NCI-H2081 treated with DMSO at 0.1 percent for 48 hours (cell line): ENCODE measurements around the gene MOV10L1.
"Not testable (repeated sequence)": the region's sequence is repeated elsewhere in the genome, so short reads cannot be mapped to it uniquely, and the experiment has no call there.

Experiments
- DNase-seq: peaks from one replicate; lab custom pipeline; 2025; lab: John Stamatoyannopoulos, UW

The MOV10L1 gene

DNA sequence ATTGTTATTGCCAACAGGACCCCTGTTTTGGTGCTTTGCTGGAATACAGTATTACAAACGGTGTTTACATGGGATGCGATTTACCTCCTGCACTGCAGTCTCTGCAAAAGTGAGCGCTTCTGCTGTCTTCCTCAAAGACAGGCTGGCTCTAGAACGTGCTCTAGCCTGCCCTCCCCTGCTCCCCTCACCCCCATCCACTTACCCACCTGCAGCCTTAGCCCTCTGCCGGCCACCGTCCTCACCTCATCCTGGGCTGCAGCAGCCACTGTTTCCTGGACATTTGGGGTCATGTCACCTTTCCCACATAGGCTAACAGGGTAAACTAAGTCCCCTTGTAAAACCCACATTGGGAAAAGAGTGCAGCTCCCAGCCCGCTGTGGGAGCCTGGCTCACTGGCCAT lies 71.1 kb downstream of the MOV10L1 start:
- no peak for DNase-seq

DNA sequence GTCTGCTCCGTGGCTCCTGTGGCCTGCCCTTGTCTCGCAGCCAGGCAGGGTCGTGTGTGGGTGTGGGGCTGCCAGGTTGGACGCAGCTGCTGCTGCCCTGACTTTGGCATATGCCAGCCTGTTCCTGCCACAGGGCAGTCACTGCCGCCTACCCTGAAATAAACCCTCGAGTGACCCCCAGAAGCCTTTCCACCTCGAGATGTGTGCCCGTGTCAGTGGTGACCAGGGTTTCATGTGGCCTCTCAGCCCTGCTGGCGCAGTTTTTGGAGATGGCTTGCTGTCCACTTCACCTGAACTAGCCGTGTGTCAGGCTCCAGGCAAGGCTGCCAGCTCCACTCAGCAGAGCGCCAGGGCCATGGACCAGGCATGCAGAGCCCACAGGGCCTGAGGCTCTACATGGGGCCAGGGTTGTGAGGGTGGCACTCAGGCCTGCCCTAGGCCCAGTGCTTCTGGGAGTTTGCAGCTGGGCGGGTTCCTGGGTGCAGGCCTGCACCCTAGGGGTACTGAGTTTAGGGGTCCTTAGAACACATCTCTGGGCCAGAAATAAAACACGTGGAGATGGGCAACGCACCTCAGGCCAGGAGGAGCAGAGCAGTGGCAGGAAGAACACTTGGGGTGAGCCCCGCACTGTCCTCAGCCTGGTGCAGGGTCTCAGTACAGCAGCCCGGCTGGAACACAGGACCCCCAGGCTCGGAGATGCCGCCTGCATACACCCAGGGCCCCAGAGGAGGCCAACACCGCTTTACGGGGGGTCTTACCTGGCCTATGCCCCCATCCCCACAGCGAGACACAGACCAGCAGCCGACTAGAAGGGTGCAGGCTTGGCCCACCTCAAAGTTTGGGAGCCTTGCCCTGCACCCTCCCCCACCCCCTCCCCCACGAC lies 71.9 kb downstream of the MOV10L1 start:
- DNase-seq: no peak

DNA sequence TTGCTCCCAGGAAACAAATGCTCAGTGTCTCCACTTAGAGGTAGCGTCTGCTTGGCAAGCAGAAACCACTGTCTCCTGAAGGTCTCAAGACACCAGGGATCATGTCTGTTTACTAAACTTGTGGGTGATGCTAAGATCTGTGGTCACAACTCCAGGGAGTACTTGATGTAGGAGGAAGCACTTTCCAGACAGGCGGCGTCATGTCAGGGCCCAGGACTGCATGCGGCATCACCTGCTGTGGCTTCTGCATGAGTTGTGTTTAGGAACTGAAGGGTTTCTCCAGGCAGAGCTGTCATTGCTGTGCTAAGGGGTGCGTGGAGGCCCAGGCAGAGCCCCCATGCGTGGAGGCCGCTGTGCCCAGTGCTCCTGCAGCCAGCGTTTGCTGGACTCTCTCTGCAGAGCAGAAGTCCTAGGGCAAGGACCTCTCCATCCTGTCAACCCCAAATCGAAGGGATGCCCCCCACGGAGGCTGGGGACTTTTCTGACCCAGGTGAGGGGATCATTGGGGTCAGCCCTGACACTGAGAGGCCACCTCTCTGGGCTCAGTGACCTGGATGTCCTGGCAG lies 72.7 kb downstream of the MOV10L1 start:
- DNase-seq: no peak

DNA sequence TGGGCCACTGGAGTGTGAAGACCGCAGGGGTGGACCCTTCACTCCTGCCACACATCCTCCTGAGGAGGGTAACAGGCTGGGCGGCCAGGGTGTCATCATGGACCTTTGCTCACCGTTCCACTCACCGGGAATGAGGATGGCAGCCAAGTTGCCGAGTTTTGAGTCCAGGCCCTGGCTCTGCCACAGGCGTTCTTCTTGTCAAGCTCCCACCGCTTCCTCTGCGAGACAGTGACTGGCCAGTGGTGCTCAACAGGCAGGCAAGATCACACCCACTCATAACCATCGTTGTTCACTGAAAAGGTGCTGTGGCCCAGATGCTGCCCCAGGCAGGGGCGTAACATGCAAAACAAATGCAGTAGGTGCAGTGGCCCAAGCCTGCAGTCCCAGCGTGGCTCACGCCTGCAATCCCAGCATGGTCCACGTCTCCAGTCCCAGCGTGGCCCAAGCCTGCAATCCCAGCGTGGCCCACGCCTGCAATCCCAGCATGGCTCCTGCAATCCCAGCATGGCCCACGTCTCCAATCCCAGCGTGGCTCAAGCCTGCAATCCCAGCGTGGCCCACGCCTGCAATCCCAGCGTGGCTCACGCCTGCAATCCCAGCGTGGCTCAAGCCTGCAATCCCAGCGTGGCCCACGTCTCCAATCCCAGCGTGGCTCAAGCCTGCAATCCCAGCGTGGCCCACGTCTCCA lies 75.8 kb downstream of the MOV10L1 start:
- no peak for DNase-seq

DNA sequence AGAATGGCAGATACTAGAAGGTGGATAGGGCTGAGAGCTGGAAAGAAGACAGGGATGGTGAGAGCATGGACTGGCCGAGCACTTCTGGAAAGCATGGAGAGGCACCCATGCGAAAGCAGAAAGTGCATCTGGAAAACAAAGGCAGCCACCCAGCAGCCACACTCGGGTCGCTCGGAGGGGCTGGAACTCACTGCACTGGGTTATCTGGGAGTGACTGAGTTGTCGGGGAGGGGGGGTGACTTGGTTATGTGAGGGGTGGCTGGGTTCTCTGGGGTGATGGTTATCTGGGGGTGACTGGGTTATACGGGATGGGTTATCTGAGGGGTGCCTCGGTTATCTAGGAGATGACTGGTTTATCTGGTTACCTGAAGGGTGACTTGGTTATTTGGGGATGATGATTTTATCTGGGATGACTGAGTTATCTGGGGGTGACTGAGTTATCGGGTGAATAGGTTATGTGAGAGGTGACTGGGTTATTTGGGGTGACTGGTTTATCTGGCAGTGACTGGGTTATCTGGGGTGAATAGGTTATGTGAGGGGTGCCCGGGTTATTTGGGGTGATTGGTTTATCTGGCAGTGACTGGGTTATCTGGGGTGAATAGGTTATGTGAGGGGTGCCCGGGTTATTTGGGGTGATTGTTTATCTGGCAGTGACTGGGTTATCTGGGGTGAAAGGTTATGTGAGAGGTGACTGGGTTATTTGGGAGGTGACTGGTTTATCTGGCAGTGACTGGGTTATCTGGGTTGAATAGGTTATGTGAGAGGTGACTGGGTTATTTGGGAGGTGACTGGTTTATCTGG lies 78.1 kb downstream of the MOV10L1 start:
- DNase-seq: no peak

DNA sequence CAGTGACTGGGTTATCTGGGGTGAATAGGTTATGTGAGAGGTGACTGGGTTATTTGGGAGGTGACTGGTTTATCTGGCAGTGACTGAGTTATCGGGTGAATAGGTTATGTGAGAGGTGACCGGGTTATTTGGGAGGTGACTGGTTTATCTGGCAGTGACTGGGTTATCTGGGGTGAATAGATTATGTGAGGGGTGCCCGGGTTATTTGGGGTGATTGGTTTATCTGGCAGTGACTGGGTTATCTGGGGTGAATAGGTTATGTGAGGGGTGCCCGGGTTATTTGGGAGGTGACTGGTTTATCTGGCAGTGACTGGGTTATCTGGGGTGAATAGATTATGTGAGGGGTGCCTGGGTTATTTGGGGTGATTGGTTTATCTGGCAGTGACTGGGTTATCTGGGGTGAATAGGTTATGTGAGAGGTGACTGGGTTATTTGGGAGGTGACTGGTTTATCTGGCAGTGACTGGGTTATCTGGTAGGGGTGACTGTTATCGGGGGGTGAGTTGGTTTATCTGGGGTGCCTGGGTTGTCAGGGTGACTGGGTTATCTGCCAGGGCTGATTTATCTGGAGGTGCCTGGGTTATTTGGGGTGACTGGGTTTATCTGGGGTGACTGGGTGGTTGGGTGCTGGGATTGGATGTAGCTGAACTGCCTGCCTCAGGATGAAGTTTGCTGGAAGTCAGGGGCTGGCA lies 78.8 kb downstream of the MOV10L1 start:
- not testable (repeated sequence) for DNase-seq

DNA sequence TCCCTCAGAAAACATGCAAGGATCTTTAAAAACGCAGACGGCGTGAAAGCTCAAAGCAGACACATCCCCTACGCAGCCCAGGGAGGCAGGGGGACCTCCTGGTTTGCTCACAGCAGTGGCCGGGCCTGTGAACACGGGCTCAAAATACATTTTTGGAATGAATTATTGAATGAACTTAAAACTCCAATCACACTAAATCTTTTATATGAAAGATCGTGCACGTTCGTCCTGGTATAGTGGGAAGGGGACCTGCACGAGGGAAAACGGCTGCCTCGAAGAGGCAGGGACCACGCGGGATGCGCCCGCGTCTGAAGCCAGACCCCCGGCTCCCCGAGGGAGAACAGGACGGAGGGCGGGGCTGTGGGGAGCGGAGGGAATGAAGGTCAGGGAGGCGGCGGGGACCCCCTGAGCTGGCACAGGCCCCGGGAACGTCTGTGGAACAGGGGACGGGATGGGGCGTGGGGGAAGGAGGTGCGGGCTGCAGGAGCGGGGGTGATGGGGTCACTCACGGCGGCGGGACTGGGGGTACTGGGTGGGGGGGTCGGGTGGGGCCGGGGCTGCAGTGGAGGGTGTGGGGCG lies 79.5 kb downstream of the MOV10L1 start:
- DNase-seq: no peak

DNA sequence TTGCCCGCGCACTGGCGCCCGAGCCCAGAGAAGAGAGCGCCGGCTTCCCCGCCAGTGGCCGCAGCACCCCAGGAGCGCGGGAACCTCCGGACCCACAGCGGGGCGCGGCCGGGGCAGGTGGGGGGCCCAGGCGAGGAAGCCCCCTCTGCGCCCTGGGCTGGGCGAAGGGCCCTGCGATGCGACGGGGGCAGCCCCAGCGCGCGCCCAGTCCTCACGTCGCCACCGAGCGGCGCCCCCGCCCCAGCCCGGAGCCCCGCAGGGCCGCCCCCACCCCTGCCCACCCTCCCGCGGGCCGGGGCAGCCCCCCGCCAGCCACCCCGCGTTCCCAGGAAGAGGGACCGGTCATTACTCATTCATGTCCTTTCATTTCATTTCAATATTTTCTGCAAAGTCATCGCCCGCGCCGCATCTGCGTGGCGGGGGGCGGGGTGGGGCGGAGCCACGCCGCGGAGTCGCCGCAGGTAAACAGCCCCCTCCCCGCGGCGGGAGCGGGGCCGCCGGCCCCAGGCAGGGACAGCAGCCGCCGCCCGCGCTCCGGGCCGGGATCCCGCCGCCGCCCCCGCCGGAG lies 80.1 kb downstream of the MOV10L1 start:
- DNase-seq: no peak

DNA sequence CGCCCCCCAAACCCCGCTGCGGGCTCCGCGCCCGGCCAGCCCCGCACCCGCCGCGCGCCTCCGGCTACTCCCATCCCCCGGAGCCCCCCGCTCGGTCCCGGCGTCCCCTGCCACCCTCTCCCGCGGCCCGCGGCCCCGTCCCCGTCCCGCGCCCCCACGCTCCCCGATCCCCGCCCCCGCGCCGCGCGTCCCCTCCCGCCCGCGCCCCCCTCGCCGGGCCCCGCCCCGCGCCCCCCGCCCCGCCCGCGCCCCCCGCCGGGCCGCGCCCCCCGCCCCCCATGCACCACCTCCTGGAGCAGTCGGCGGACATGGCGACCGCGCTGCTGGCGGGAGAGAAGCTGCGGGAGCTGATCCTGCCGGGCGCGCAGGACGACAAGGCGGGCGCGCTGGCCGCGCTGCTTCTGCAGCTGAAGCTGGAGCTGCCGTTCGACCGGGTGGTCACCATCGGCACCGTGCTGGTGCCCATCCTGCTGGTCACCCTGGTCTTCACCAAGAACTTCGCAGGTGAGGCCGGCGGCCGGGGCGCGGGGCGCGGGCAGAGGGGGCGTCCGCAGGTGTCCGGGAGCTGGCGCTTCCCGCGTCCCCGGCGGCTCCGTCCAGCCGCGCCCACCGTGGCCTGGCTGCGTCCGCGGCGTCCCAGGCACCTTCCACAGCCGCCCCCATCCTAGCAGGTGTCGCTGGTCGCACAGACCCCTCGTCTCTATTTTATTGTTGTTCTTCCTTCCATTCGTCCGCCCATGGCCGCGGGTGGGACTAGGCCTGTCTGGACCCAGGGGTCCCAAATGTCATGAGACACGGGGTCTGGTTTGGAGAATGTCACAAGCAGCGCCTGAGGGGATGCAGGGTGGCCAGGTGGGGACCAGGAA lies 80.9 kb downstream of the MOV10L1 start, which contains the start of gene PANX2:
Gene PANX2 (plus strand): TSS at position 279 of the 866 bp plus-strand sequence. CDS start 0 bp downstream, at position 279.
- DNase-seq: no peak

DNA sequence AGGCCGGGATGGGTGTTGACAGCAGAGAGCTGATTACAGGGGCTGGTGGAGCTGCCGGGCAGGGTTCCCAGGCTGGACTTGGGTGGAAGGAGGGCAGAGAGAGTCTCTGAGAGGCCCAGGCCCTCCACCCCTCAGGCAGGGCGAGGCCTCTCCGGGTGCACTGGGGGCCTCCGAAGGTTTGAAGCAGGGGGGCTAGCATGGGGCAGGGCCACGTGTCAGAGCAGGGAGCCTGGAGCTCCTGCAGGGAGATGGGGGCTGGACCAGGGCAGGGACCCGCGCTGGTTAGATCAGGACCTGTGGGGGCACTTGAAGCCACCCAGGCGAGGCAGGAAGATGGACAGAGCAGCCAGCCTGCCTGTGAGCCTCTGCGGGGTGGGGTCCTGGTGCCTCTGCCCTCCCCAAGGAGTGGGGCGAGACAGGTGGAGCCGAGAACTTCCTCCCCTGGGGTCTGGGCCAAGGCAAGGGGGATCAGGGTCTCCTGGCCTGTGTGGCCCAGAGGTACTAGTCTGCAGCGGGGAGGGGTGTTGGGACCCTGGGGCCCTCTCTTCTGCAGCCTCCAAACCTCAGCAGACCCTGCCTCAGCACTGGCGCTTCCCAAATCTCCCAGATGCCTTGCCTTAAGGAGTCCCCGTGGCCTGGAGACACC lies 81.6 kb downstream of the MOV10L1 start:
- no peak for DNase-seq

DNA sequence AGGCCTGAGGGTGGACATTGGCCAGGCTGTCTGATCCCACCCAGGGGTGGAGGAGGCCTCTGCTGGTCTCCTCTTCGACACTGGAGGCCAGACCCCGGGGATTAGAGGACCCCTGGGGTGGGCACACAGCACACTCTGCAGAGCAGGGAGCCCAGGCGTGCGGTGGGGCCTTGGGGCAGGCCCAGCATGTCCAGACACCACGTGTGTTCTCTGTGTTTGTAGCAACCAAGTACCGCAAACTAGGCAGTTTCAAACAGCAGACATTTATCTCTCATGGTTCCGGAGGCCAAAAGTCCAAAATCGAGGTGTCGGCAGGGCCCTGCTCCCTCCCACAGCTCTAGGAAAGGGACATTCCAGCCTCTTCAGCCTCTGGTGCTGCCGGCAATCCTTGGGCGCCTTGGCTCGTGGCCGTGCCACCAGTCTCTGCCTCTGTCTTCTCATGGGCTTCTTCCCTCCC lies 82.2 kb downstream of the MOV10L1 start:
- DNase-seq: no peak

DNA sequence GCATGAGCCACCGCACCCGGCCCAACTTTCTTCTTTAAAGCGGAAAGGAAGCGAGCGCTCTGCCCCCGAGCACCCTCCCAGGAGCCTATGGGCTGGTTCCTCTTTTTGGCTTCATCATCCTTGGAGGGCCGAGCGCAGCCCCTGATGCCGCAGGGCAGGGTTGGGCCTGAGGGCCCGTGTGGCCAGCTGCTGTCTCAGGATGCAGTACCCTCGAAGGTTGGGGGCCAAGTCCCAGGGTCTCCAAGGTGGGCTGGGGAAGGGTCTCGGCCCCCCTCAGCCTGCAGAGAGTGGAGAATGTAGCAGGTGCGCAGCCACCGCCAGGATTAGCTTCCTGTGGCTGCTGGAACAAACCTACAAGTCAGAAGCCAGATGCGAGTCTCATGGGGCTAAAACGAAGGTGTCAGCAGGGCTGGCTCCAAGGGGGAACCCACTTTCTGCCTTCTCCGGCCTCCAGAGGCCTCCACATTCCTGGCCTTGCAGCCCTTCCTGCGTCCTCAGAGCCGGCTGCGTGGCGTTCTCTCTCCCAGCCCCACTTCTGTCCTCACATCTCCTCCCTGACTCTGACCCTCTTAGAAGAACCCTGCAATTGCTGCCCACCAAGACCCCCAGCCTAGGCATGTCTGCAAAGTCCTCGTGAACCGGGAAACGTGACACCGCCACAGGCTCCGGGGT lies 83.6 kb downstream of the MOV10L1 start:
- DNase-seq: no peak

DNA sequence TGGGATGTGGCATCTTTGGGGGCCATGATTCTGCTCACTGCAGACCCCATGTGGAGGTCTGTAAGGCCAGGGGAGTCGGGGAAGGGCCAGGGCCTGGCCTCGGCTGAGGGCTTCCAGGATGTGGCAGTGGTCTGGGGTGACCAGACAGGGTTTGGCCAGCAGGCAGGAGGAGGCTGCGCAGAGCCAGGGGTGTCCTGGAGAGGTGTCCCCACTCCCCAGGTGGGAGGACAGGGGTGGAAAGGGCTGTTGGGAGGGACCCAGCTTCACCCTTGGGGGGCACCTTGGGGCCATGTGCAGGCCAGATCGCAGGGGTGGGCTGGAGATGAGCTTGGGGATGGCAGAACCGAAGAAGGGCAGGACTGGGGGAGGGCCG lies 84.2 kb downstream of the MOV10L1 start:
- DNase-seq: no peak

DNA sequence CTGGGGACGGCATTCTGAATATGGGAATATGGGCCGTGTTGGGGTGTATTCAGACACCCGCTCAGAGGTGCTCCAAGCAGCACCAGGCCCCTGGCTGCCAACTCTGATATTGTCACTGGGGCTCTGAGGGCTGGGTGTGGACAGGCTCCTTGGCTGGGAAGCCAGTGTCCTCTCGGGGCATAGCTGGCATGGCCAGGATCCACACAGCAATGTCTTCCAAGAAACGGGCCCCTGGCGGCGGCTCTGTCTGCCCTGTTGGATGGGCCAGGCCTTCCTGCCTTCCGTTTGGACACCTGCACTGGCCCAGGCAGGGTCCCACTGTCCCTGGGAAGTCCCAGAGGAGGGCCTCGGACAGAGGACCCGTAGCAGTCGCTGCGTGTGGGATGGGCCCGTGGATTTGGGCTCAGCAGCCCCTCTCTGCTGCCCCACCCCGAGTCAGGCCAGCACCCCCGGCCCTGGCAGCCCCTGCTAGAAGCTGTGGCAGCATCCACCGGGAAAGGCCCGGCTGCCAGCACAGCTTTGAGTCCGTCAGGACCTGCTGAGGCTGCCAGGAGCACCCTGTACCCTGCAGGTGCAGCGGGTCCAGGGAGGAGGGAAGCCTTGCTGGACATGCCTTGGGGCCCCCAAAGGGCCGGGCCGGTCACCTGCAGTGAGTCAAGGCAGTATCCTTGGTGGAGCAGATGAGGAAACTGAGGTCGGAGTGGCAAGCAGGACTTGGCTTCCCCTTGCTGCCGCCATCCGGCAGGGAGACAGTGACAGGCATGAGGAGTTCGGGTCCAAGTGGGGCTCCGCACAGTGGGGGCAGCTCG lies 84.8 kb downstream of the MOV10L1 start:
- DNase-seq: no peak

DNA sequence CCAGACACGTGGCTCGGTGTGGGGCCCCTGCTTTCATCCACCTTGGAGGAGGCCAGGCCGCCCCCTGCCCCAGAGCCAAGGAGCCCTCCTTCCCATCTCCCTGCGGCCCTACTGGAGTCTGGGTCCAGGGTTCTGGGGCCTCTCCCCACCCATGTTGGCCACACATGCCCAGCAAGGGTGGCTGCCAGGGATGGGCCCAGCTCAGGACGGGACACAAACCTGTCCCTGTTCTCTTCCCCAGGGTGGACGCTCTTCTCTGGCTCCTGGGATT lies 85.3 kb downstream of the MOV10L1 start:
- no peak for DNase-seq

DNA sequence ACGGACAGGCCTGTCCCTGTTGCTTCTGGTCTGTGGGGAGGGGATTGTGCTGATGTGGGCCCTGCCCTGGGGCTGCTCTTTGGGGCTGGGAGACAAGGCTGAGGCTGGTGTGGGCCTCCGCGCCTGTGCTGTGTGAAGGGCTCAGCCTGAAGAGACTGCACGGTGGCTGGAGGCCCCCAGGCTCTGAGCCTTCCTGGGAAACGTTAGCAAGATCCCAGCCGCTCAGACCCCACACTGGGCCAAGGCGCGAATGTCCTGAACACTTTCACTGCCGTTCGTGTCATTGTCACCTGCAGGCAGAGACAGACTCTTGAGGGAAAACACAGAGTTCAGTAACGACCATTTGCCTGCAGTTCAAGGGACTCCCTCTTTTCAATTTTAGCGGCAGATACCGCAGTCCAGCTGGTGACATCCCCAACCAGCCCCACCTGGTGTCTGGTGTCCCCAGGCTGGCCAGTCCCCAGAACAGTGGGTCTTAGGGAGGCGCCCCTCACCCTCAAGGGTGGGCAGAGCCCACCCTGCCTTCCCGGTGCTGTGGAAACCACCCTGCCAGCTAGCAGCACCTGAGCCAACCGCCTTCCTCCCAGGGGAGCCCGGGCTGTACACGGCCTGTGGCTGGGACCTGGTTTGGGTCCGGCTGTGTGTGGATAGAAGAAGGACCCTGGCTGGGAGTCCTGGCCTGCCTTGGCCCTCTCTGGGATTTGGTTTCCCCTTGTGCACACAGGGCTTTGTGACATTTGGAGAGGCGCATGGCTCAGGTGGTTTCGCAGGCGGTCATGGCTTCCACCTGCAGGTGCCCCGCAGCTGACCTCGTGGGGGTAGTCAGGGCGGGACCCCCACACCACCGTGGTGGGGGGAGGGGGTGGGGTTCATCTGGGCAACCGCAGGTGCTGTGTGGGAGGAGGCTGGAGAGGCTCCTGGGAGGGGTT lies 86.4 kb downstream of the MOV10L1 start:
- no peak for DNase-seq
